GM19438 (cell line): Measurements from ENCODE around the gene PLXDC1.

Experiments used
- ATAC-seq: cut with Tn5 transposase; IDR thresholded peaks from one replicate; pipeline ENCODE4 v1.9.1; 2021; ENCODE audit warnings: low read depth; ENCODE audit not compliant: unreplicated experiment

The PLXDC1 gene

GRCh38 chr17:39151150-39151942 is at the start of gene PLXDC1:
PLXDC1 (minus strand) TSS chr17:39151637; CDS start chr17:39151437, 200 bp downstream.
- no peak for ATAC-seq

GRCh38 chr17:39200957-39201510 is 49.6 kb upstream of the PLXDC1 start:
- ATAC-seq: no peak

GRCh38 chr17:39200070-39200879 is 48.8 kb upstream of the PLXDC1 start, which contains the start of gene RPL19:
RPL19 (plus strand) TSS chr17:39200283; CDS start chr17:39200345, 62 bp downstream.
- ATAC-seq: peak; percentile 55

- peak; percentile 48 for ATAC-seq
Measured at GRCh38 chr17:39199820-39200069, 48.3 kb upstream of the PLXDC1 start.

- no peak for ATAC-seq
Measured at GRCh38 chr17:39198186-39198566, 46.7 kb upstream of the PLXDC1 start.

- no peak for ATAC-seq
Measured at GRCh38 chr17:39197380-39198185, 46.1 kb upstream of the PLXDC1 start, which contains the start of gene CACNB1. CACNB1 (minus strand) TSS chr17:39197669; CDS start chr17:39197495, 174 bp downstream.

GRCh38 chr17:39196808-39197291 is 45.4 kb upstream of the PLXDC1 start:
- no peak for ATAC-seq

- ATAC-seq: no peak
Measured at GRCh38 chr17:39196241-39196807, 44.9 kb upstream of the PLXDC1 start.

- no peak for ATAC-seq
Measured at GRCh38 chr17:39195568-39196160, 44.2 kb upstream of the PLXDC1 start.

- no peak for ATAC-seq
Measured at GRCh38 chr17:39194985-39195524, 43.6 kb upstream of the PLXDC1 start.

- ATAC-seq: no peak
Measured at GRCh38 chr17:39194089-39194984, 42.9 kb upstream of the PLXDC1 start.

- no peak for ATAC-seq
Measured at GRCh38 chr17:39193346-39193745, 41.9 kb upstream of the PLXDC1 start.

GRCh38 chr17:39192901-39193300 is 41.5 kb upstream of the PLXDC1 start:
- ATAC-seq: no peak

GRCh38 chr17:39191750-39192510 is 40.5 kb upstream of the PLXDC1 start:
- no peak for ATAC-seq

GRCh38 chr17:39187152-39187830 is 35.9 kb upstream of the PLXDC1 start:
- no peak for ATAC-seq

- no peak for ATAC-seq
Measured at GRCh38 chr17:39186481-39187002, 35.1 kb upstream of the PLXDC1 start.

GRCh38 chr17:39183720-39184119 is 32.3 kb upstream of the PLXDC1 start:
- no peak for ATAC-seq
